Effector CD4-positive, alpha-beta T cell (primary cell): ENCODE results near the gene USP47.

Source experiments
- DNase-seq: peaks from one replicate; pipeline ENCODE4 v3.0.0-alpha.2; 2020

The USP47 gene

GRCh38 chr11:12005476-12005875 is 163.7 kb downstream of the USP47 start:
- no peak for DNase-seq

- DNase-seq, result no peak
Observed at GRCh38 chr11:12006552-12007229, 164.9 kb downstream of the USP47 start.

- no peak for DNase-seq
Observed at GRCh38 chr11:12007230-12007593, 165.4 kb downstream of the USP47 start.

- no peak for DNase-seq
Observed at GRCh38 chr11:12007769-12008737, 166.3 kb downstream of the USP47 start, which contains the start of gene DKK3. Gene DKK3 (minus strand): TSS chr11:12008626. CDS start chr11:12008582, 44 bp downstream.
